Nephron progenitor cell (in vitro differentiated cells): ENCODE measurements around the gene MFSD2B.
"Not testable (repeated sequence)": the region's sequence is repeated elsewhere in the genome, so short reads cannot be mapped to it uniquely, and the experiment has no call there.

Source experiments
- DNase-seq: peaks from one replicate; pipeline ENCODE4 v3.0.0; 2021
- H3K27ac Mint-ChIP-seq: 2 replicates; pipeline ENCODE4 v1.8.0; 2021; ENCODE audit warnings: mild to moderate bottlenecking, moderate library complexity, mixed read lengths
- H3K27me3 Mint-ChIP-seq: 2 replicates; pipeline ENCODE4 v1.8.0; 2021; ENCODE audit warnings: mild to moderate bottlenecking, low read depth, mixed read lengths; ENCODE audit not compliant: poor library complexity
- H3K36me3 Mint-ChIP-seq: 2 replicates; pipeline ENCODE4 v1.8.0; 2021; ENCODE audit warnings: low read depth, mixed read lengths
- H3K4me1 Mint-ChIP-seq: 2 replicates; pipeline ENCODE4 v1.8.0; 2021; ENCODE audit warnings: mixed read lengths
- H3K4me3 Mint-ChIP-seq: 2 replicates; pipeline ENCODE4 v1.8.0; 2021; ENCODE audit warnings: mild to moderate bottlenecking, moderate library complexity, mixed read lengths
- H3K9me3 Mint-ChIP-seq: 2 replicates; pipeline ENCODE4 v1.8.0; 2021; ENCODE audit warnings: mild to moderate bottlenecking, moderate library complexity, mixed read lengths
- TF ChIP-seq, protein P1 (sequence below): fragments of 200-600 bp; sonication (generic); IDR thresholded peaks from 2 replicates; pipeline ENCODE4 v1.5.0; 2021; ENCODE audit warnings: antibody characterized with exemption

MFSD2B gene

GRCh38 chr2:24010477-24011249, 778 bp downstream of the MFSD2B start:
- no peak for DNase-seq
- TF ChIP-seq, protein P1, sequence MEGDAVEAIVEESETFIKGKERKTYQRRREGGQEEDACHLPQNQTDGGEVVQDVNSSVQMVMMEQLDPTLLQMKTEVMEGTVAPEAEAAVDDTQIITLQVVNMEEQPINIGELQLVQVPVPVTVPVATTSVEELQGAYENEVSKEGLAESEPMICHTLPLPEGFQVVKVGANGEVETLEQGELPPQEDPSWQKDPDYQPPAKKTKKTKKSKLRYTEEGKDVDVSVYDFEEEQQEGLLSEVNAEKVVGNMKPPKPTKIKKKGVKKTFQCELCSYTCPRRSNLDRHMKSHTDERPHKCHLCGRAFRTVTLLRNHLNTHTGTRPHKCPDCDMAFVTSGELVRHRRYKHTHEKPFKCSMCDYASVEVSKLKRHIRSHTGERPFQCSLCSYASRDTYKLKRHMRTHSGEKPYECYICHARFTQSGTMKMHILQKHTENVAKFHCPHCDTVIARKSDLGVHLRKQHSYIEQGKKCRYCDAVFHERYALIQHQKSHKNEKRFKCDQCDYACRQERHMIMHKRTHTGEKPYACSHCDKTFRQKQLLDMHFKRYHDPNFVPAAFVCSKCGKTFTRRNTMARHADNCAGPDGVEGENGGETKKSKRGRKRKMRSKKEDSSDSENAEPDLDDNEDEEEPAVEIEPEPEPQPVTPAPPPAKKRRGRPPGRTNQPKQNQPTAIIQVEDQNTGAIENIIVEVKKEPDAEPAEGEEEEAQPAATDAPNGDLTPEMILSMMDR, result no peak
- H3K27ac Mint-ChIP-seq, result no peak overlapping the region
- peaks cover 3% of the 10 kb centered on the region for H3K9me3 Mint-ChIP-seq
- peaks cover 4% of the 10 kb centered on the region for H3K36me3 Mint-ChIP-seq
- H3K4me3 Mint-ChIP-seq, result no peak overlapping the region
- peaks cover 53% of the 10 kb centered on the region for H3K27me3 Mint-ChIP-seq
- peaks cover 15% of the 10 kb centered on the region for H3K4me1 Mint-ChIP-seq

GRCh38 chr2:24011250-24012104, 1.6 kb downstream of the MFSD2B start:
- no peak for DNase-seq
- H3K36me3 Mint-ChIP-seq, result peaks cover 4% of the 10 kb centered on the region
- peaks cover 53% of the 10 kb centered on the region for H3K27me3 Mint-ChIP-seq
- TF ChIP-seq, protein P1, result no peak
- H3K27ac Mint-ChIP-seq, result no peak overlapping the region
- no peak overlapping the region for H3K4me3 Mint-ChIP-seq
- peaks cover 22% of the 10 kb centered on the region for H3K4me1 Mint-ChIP-seq
- peaks cover 3% of the 10 kb centered on the region for H3K9me3 Mint-ChIP-seq

DNA sequence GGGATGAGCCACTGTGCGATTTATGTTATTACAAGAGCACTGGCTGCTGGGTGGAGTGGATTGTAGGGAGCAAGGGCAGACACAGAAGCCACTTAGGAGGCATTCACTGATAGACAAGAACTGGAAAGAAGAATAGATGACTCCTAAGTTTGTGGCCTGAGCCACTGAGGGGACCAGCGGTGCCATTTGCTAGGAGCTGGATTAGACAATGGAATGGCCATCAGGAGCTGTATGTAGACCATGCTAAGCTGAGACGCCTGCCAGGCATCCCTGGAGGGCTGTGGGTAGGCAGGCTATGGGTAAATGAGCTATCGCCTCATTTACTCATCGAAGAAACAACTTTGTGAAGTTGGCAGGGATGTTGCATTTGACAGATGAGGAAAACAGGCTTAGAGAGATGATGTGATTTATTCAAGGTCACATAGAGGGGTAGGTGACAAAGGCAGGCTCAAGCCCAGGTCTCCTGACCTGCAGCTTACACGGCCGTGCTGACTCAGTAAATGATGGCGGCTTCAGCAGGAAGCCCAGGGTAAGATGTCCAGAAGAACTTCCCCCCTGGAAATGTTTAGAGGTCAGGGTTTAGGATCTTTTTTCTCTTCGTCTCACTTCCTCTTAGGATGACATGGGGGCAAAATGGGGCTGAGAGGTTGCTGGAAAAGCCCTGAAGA, 2.8 kb downstream of the MFSD2B start:
- H3K36me3 Mint-ChIP-seq, result peaks cover 4% of the 10 kb centered on the region
- no peak overlapping the region for H3K4me3 Mint-ChIP-seq
- no peaks in the 10 kb centered on the region for H3K9me3 Mint-ChIP-seq
- H3K27me3 Mint-ChIP-seq, result peaks cover 48% of the 10 kb centered on the region
- DNase-seq, result no peak
- TF ChIP-seq, protein P1, result no peak
- H3K4me1 Mint-ChIP-seq, result peaks cover 22% of the 10 kb centered on the region
- no peak overlapping the region for H3K27ac Mint-ChIP-seq

GRCh38 chr2:24014902-24015301, 5.0 kb downstream of the MFSD2B start:
- not testable (repeated sequence) for H3K36me3 Mint-ChIP-seq, H3K9me3 Mint-ChIP-seq, DNase-seq, H3K4me3 Mint-ChIP-seq, H3K27ac Mint-ChIP-seq
- Mint-ChIP-seq H3K27me3 (peaks cover 28% of the 10 kb centered on the region), H3K4me1 (peaks cover 12% of the 10 kb centered on the region)

- Mint-ChIP-seq H3K27me3 (peaks cover 21% of the 10 kb centered on the region), H3K4me1 (peaks cover 12% of the 10 kb centered on the region), H3K27ac (no peak overlapping the region), H3K9me3 (no peaks in the 10 kb centered on the region), H3K36me3 (peaks cover 4% of the 10 kb centered on the region), H3K4me3 (no peak overlapping the region)
- no peak for DNase-seq
- TF ChIP-seq, protein P1, result no peak
Measured at GRCh38 chr2:24015562-24016375, 5.9 kb downstream of the MFSD2B start.
